CD4-positive, alpha-beta T cell treated with Interferon gamma for 1 hour (primary cell): ENCODE results near the gene PPP6R1.

Experiments
- DNase-seq: peaks from one replicate; pipeline ENCODE4 v3.0.0-alpha.2; 2020

The PPP6R1 gene

DNA sequence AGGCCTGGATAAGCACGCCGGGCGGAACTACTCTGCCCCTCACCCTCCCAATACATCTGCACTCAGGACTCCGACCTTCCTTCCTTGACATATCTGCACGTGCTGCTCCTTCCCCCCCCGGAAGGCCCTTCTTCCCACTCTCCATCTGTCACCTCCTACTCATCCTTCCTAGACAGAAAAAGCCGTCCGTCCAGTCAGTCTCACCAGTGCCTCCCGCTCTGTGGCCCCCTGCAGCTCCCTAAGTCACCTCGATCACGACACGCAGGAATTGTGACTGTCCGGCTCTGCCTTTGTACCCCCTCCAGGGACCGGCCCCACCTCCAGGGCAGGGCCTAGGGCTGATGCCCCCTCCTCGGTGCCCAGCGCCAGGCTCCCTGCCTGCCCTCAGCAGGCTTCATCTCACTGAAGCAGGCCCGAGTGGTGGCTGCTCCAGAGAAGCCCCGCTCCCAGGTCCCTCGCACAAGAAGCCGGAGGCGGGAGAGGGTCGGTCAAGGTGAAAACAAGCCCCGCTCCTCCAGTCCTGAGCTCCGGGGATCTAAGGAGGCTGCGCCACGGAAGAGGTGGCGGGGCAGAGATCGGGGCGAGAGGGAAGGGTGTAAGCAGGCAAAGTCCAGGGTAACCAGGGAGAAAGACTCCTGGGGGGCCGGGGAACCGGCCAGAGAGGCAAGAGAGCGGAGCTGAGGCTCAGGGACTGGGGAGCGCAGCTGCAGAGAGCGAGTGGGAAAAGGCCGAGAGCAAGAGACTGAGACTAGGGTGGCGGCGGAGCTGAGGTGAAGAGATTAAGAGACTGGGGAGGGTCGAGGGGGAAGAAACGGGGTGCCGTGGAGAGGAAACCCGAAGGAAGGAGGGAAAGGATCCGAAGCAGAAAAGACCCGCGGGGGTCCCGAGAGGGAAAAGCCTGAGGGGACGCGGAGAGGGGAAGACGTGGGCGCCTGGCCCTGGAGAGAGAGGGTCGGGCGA lies 1.1 kb downstream of the PPP6R1 start:
- no peak for DNase-seq

GRCh38 chr19:55256562-55257460 lies 2.0 kb downstream of the PPP6R1 start:
- DNase-seq: no peak

- DNase-seq: peak; percentile 47
Measured at GRCh38 chr19:55255618-55256423, 3.0 kb downstream of the PPP6R1 start.

DNA sequence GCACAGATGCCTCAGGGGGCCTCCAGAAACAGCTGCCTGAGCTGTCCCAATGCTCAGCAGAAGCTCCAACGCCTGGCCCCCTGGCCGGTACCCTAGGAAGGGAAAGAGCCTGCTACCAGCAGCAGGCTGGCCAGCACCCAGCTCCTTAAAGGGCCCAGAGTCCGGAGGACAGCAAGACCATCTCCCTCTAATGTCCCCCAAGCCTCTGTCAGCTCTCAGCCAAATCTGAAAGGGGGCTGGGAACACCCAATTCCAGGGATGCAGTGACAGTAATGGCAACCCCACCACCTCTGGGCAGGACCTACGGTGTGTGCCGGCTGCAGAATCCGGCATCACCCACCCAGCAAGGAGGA lies 4.2 kb downstream of the PPP6R1 start:
- DNase-seq: no peak

DNA sequence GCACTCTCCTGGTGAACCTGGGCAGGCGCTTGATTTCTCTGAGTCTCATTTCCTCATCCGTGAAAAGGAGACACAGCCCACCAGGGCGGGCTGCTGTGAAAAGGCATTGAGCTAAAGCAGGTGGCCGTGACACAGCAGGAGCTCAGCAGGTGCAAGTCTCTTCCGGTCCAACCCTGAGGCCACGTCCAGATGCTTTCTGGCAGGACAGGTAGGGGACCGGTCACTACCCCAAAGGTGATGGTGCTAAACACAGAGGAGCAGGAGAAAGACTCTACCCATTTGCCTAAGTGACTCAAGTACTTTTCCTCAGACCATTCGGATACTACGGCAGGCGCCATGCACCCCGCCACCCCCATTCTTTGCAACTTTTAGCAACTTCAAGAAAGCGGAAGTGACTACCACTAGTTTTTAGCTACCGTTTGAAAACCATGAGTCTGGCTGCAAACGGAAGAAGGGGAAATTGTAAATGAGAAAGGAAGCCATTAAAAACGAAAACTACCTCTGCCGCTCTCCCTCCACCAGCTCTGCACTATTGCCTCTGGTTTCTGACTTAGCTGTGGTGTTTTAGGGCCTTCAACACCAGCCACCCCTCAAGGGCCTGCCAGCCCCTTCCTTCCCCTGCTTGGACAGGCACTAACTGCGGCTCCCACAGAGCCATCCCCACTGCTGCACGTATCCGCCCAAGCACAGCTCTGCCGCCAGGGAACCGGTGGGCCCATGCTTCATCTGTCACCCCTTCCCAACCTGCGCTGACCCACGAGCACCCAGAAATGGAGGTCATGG lies 4.8 kb downstream of the PPP6R1 start:
- peak; percentile 69 for DNase-seq

- no peak for DNase-seq
Measured at GRCh38 chr19:55252760-55253663, 5.8 kb downstream of the PPP6R1 start.

- peak; percentile 32 for DNase-seq
Measured at GRCh38 chr19:55251341-55252081, 7.3 kb downstream of the PPP6R1 start.

- no peak for DNase-seq
Measured at GRCh38 chr19:55250262-55251036, 8.4 kb downstream of the PPP6R1 start.

DNA sequence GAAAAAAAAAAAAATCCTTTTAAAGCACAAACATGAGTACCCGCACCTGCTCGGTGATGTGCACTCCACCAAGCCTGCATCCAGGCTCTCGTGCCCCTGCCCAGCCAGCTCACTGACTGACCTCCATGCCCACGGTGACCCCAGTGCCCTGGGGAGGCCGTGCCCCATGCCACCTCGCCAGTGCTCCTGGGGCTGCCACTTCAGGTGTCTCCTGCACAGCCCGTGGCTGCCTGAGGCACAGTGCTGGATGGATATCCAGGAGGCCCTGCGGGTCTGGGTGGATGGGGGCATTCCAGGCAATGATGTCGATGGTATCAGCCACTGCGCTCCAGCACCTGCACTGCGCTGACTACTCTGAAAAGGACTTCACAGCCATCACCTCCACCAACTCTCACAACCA lies 9.0 kb downstream of the PPP6R1 start:
- DNase-seq: no peak

- no peak for DNase-seq
Measured at GRCh38 chr19:55248704-55249103, 10.1 kb downstream of the PPP6R1 start.

DNA sequence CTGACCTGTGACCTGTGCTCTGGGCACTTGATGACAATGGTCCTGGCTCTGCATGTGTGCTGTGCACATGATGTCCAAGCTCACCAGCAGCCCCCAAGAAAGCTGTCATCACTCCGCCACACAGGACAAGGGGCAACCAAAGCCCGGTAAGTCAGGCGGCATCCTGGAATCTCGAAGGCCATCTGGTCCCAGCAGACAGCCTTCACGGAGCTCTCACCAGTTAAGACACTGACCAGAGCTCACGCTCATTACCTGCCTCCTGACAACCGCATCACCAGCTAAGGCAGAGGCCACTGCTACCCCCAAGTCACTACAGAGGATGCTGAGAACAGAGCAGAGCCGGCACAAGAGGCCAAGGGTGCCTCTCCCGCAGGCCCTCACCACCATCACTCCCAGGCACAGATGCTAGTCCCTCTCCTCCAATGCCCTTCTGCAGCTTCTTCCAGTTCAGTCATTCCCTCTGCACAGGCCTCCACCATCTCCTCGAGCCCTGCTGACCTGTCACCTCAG lies 10.6 kb downstream of the PPP6R1 start:
- no peak for DNase-seq

GRCh38 chr19:55247621-55248099 lies 11.2 kb downstream of the PPP6R1 start:
- no peak for DNase-seq

- no peak for DNase-seq
Measured at GRCh38 chr19:55246462-55247451, 12.1 kb downstream of the PPP6R1 start.

DNA sequence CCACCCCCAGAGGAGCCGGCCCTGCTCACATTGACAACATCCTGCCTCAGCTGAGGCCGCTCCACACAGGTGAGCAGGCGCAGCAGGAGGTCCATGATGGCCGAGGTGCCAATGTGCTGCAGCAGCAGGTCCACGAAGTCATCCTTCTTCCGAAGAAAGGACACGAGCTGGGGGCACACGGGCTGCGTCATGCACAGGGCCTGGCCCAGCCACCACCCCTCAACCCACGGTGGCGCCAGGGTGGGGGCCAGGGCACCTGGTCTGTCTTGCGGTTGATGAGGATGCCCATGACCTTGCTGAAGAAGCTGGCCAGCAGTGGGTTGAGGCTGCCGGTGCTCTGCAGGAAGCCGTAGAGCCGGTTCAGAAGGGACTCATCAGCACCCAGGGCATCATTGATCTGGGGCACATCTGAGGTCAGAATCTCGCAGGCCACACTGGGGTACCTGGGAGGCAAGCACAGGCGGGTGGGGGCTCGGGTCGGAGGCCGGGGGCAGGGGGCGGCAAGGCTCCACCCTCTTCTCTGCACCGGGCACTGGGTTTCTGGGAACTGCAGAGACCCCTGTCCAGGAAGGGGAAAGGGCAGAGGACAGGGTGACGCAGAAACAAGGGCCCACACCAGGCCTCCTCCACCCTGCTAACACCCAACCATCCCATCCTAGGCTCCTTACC lies 13.4 kb downstream of the PPP6R1 start:
- no peak for DNase-seq

GRCh38 chr19:55244004-55244680 lies 14.7 kb downstream of the PPP6R1 start:
- DNase-seq: no peak

DNA sequence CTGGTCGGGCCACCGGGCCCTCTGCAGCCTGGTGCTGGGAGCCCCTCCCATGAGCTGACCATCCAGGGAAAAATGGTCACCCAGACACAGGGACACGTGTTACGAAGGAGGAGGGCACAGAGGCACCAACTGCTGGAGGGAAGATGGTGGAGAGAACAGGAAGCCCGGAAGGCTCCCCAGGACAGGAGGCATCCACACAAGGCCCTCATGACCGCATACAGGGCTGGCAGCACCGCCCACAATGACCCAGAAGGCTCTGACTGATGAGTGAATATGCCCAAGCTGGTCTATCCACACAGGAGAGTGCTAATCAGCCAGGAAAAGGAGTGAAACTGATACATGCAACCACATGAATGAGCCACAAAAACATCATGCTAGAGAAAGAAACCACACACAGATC lies 16.3 kb downstream of the PPP6R1 start:
- DNase-seq: no peak
